ENCODE data around the gene UBAC2. TPM values are rescaled to one million over a fixed set of nuclear protein-coding genes. Genes with fewer than 3 reads are reported as not detected.

Gene UBAC2
- total and polyA plus RNA-seq, 4 donors, result 32.9 to 42.3 (median 35.3) TPM

DNA sequence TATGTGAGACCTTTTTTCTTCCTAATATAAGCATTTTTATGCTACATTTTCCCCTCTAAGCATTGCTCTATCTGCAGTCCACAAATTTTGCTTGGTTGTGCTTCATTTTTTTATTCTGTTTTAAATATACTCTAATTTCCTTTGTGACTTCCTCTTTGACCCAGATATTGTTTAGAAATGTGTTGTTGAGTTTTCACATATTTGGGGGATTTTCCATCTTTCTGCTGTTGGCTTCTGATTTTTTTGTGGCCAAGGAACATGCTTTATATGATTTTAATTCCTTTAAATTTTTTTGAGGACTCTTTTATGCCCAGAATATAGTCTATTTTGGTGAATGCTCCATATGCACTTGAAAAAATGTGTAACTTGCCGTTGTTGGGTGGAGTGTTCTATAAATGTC is 22.9 kb downstream of the UBAC2 start:
- TF ChIP-seq NR2F2 (IDR thresholded peaks at IDR 0.05) (no peak), TAF1 (conservative IDR thresholded peaks at IDR 0.05) (no peak), HNF4A (conservative IDR thresholded peaks at IDR 0.05) (no peak), FOXA2 (IDR thresholded peaks at IDR 0.05) (no peak), GABPA (IDR thresholded peaks at IDR 0.05 in 1 of 2, conservative IDR thresholded peaks at IDR 0.05 in 1 of 2) (no peak), FOXA1 (IDR thresholded peaks at IDR 0.05) (no peak), EGR1 (IDR thresholded peaks at IDR 0.05; ENCODE audit: low read depth in 2 of 2) (no peak), HNF4G (IDR thresholded peaks at IDR 0.05) (no peak), RXRA (IDR thresholded peaks at IDR 0.05) (no peak), YY1 (IDR thresholded peaks at IDR 0.05) (no peak)
- TF ChIP-seq, protein P1, sequence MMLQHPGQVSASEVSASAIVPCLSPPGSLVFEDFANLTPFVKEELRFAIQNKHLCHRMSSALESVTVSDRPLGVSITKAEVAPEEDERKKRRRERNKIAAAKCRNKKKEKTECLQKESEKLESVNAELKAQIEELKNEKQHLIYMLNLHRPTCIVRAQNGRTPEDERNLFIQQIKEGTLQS (IDR thresholded peaks at IDR 0.05), result no peak
- TF ChIP-seq, protein P2, sequence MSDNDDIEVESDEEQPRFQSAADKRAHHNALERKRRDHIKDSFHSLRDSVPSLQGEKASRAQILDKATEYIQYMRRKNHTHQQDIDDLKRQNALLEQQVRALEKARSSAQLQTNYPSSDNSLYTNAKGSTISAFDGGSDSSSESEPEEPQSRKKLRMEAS (IDR thresholded peaks at IDR 0.05), result no peak
- TF ChIP-seq, protein P3, sequence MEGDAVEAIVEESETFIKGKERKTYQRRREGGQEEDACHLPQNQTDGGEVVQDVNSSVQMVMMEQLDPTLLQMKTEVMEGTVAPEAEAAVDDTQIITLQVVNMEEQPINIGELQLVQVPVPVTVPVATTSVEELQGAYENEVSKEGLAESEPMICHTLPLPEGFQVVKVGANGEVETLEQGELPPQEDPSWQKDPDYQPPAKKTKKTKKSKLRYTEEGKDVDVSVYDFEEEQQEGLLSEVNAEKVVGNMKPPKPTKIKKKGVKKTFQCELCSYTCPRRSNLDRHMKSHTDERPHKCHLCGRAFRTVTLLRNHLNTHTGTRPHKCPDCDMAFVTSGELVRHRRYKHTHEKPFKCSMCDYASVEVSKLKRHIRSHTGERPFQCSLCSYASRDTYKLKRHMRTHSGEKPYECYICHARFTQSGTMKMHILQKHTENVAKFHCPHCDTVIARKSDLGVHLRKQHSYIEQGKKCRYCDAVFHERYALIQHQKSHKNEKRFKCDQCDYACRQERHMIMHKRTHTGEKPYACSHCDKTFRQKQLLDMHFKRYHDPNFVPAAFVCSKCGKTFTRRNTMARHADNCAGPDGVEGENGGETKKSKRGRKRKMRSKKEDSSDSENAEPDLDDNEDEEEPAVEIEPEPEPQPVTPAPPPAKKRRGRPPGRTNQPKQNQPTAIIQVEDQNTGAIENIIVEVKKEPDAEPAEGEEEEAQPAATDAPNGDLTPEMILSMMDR (IDR thresholded peaks at IDR 0.05; ENCODE audit: low read depth, low read length, missing input control), result no peak

DNA sequence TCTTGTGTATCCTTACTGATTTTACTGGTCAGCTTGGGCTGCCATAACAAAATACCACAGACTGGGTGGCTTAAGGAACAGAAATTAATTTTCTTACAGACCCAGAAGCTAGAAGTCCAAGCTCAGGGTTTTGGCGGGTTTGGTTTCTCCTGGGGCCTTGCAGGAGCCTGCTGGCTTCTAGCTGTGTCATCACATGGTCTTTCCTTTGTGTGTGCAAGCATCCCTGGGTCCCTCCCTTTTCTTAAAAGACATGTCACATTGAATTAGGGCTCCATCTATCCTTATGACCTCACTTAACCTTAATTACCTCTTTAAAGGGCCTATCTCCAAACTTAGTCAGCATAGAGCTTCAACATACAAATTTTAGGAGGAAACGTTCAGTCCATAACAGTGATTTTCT is 23.4 kb downstream of the UBAC2 start:
- 72% methylated on average over 2 of the region's 2 CpGs for WGBS
- peaks cover 0 to 14% (median 5%) of the 10 kb centered on the region in 4 donors for H3K4me1 ChIP-seq (ENCODE audit: control insufficient read depth in 4 of 4, insufficient read depth in 4 of 4, low read length in 3 of 4)

More for the DNA sequence above, 22.9 kb downstream of the UBAC2 start:
- no peak overlapping the region for H3K9ac ChIP-seq (ENCODE audit: low read depth in 1 of 2, low read length in 2 of 2)
- no peaks in the 10 kb centered on the region for H3K9me3 ChIP-seq (ENCODE audit: control insufficient read depth in 4 of 4, low read length in 3 of 4)
- no peak for DNase-seq (ENCODE audit: low spot score)
- no peaks in the 10 kb centered on the region for H3K36me3 ChIP-seq (ENCODE audit: control insufficient read depth in 4 of 4, insufficient read depth in 3 of 4, low read depth in 1 of 4, low read length in 3 of 4)
- H3K27ac ChIP-seq (ENCODE audit: low read depth in 1 of 2, low read length in 2 of 2), result no peak overlapping the region
- H3K4me3 ChIP-seq (ENCODE audit: low read depth in 1 of 3, low read length in 3 of 3), result no peak overlapping the region
- 34% methylated on average over 1 of the region's 1 CpG for WGBS
- peaks cover 0 to 19% (median 9%) of the 10 kb centered on the region in 4 donors for H3K4me1 ChIP-seq (ENCODE audit: control insufficient read depth in 4 of 4, insufficient read depth in 4 of 4, low read length in 3 of 4)
- no peaks in the 10 kb centered on the region for H3K27me3 ChIP-seq (ENCODE audit: control insufficient read depth in 4 of 4, insufficient read depth in 4 of 4, low read length in 3 of 4)

More for the DNA sequence above, 23.4 kb downstream of the UBAC2 start:
- H3K9ac ChIP-seq (ENCODE audit: low read depth in 1 of 2, low read length in 2 of 2), result no peak overlapping the region
- TF ChIP-seq RXRA (IDR thresholded peaks at IDR 0.05) (no peak), TAF1 (conservative IDR thresholded peaks at IDR 0.05) (no peak), HNF4A (conservative IDR thresholded peaks at IDR 0.05) (no peak), GABPA (IDR thresholded peaks at IDR 0.05 in 1 of 2, conservative IDR thresholded peaks at IDR 0.05 in 1 of 2) (no peak), NR2F2 (IDR thresholded peaks at IDR 0.05) (no peak), YY1 (IDR thresholded peaks at IDR 0.05) (no peak), JUND (IDR thresholded peaks at IDR 0.05) (no peak), FOXA2 (IDR thresholded peaks at IDR 0.05) (no peak), RAD21 (IDR thresholded peaks at IDR 0.05) (no peak), SP1 (IDR thresholded peaks at IDR 0.05) (no peak), HNF4G (IDR thresholded peaks at IDR 0.05) (no peak), FOXA1 (IDR thresholded peaks at IDR 0.05) (no peak), EGR1 (IDR thresholded peaks at IDR 0.05; ENCODE audit: low read depth in 2 of 2) (no peak)
- TF ChIP-seq, protein P1 (IDR thresholded peaks at IDR 0.05), result no peak
- TF ChIP-seq, protein P2 (IDR thresholded peaks at IDR 0.05), result no peak
- TF ChIP-seq, protein P3 (IDR thresholded peaks at IDR 0.05; ENCODE audit: low read depth, low read length, missing input control), result no peak
- TF ChIP-seq, protein P4, sequence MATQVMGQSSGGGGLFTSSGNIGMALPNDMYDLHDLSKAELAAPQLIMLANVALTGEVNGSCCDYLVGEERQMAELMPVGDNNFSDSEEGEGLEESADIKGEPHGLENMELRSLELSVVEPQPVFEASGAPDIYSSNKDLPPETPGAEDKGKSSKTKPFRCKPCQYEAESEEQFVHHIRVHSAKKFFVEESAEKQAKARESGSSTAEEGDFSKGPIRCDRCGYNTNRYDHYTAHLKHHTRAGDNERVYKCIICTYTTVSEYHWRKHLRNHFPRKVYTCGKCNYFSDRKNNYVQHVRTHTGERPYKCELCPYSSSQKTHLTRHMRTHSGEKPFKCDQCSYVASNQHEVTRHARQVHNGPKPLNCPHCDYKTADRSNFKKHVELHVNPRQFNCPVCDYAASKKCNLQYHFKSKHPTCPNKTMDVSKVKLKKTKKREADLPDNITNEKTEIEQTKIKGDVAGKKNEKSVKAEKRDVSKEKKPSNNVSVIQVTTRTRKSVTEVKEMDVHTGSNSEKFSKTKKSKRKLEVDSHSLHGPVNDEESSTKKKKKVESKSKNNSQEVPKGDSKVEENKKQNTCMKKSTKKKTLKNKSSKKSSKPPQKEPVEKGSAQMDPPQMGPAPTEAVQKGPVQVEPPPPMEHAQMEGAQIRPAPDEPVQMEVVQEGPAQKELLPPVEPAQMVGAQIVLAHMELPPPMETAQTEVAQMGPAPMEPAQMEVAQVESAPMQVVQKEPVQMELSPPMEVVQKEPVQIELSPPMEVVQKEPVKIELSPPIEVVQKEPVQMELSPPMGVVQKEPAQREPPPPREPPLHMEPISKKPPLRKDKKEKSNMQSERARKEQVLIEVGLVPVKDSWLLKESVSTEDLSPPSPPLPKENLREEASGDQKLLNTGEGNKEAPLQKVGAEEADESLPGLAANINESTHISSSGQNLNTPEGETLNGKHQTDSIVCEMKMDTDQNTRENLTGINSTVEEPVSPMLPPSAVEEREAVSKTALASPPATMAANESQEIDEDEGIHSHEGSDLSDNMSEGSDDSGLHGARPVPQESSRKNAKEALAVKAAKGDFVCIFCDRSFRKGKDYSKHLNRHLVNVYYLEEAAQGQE (IDR thresholded peaks at IDR 0.05), result no peak
- TF ChIP-seq, protein P5, sequence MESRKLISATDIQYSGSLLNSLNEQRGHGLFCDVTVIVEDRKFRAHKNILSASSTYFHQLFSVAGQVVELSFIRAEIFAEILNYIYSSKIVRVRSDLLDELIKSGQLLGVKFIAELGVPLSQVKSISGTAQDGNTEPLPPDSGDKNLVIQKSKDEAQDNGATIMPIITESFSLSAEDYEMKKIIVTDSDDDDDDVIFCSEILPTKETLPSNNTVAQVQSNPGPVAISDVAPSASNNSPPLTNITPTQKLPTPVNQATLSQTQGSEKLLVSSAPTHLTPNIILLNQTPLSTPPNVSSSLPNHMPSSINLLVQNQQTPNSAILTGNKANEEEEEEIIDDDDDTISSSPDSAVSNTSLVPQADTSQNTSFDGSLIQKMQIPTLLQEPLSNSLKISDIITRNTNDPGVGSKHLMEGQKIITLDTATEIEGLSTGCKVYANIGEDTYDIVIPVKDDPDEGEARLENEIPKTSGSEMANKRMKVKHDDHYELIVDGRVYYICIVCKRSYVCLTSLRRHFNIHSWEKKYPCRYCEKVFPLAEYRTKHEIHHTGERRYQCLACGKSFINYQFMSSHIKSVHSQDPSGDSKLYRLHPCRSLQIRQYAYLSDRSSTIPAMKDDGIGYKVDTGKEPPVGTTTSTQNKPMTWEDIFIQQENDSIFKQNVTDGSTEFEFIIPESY (IDR thresholded peaks at IDR 0.05), result no peak
- H3K4me3 ChIP-seq (ENCODE audit: low read depth in 1 of 3, low read length in 3 of 3), result no peak overlapping the region
- H3K27ac ChIP-seq (ENCODE audit: low read depth in 1 of 2, low read length in 2 of 2), result no peak overlapping the region
- no peaks in the 10 kb centered on the region for H3K9me3 ChIP-seq (ENCODE audit: control insufficient read depth in 4 of 4, low read length in 3 of 4)
- no peaks in the 10 kb centered on the region for H3K36me3 ChIP-seq (ENCODE audit: control insufficient read depth in 4 of 4, insufficient read depth in 3 of 4, low read depth in 1 of 4, low read length in 3 of 4)
- DNase-seq (ENCODE audit: low spot score), result no peak
- no peaks in the 10 kb centered on the region for H3K27me3 ChIP-seq (ENCODE audit: control insufficient read depth in 4 of 4, insufficient read depth in 4 of 4, low read length in 3 of 4)
